ENCODE measurements around the gene NXT1. TPM values are rescaled to one million over a fixed set of nuclear protein-coding genes. Genes with fewer than 3 reads are reported as not detected.
A peak's percentile ranks its signal among the peaks of the same experiment; 100 is the strongest.

Gene NXT1
- total RNA-seq, 6 experiments from 2014 or later, result 3.8 to 11.2 (median 6.1) TPM

DNA sequence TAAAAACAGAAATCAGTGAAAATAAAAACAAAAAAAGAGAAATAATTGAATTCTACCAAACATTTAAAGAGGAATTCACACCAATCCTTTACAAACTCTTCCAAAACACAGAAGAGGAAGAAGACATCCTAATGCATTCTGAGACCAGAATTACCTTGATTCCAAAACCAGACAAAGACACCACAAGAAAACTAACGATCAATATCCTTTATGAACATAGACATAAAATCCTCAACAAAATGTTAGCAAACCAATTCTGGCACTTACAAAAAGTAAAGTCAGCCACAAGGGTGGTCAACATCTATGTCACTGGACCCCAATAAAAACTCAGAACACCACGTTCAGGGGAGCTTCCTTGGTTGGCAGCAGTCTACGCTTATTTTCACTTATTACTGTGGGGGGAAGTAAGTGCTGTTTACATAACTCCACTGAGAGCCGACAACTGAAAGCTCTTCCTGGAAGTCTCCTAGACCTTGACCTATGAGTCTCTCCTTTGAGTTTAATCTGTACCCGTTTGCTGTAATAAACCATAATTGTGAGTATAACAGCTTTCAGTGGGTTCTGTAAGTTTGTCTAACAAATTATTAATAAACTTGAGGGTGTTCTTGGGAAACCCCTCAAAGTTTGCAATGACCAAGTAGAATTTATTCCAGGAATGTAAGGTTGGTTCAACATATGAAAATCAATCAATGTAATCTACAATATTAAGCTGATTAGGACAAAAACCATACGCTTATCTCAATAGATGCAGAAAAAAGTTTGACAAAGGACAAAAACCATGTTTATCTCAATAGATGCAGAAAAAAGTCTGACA, 35.9 kb downstream of the NXT1 start:
- no peaks in the 10 kb centered on the region for H3K27me3 ChIP-seq
- no peak for DNase-seq
- no peak overlapping the region for H3K27ac ChIP-seq
- TF ChIP-seq POLR2A (IDR thresholded peaks at IDR 0.05), result no peak
- TF ChIP-seq, protein P1, sequence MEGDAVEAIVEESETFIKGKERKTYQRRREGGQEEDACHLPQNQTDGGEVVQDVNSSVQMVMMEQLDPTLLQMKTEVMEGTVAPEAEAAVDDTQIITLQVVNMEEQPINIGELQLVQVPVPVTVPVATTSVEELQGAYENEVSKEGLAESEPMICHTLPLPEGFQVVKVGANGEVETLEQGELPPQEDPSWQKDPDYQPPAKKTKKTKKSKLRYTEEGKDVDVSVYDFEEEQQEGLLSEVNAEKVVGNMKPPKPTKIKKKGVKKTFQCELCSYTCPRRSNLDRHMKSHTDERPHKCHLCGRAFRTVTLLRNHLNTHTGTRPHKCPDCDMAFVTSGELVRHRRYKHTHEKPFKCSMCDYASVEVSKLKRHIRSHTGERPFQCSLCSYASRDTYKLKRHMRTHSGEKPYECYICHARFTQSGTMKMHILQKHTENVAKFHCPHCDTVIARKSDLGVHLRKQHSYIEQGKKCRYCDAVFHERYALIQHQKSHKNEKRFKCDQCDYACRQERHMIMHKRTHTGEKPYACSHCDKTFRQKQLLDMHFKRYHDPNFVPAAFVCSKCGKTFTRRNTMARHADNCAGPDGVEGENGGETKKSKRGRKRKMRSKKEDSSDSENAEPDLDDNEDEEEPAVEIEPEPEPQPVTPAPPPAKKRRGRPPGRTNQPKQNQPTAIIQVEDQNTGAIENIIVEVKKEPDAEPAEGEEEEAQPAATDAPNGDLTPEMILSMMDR (IDR thresholded peaks at IDR 0.05), result no peak
- peak; percentile 70 to 90 (median 75) for ATAC-seq
- peaks cover 0 to 6% (median 2%) of the 10 kb centered on the region in 4 donors for H3K36me3 ChIP-seq
- 50% methylated on average over 5 of the region's 6 CpGs for WGBS (ENCODE audit: insufficient coverage, low coverage, low lambda C conversion rate, missing lambda C conversion rate)
- H3K9me3 ChIP-seq, result no peaks in the 10 kb centered on the region
- H3K4me3 ChIP-seq, result no peak overlapping the region
- H3K4me1 ChIP-seq, result peaks cover 0 to 15% (median 0%) of the 10 kb centered on the region in 4 donors
- intact Hi-C loops (cut with DNase I), result no loop called here

GRCh38 chr20:23387118-23387443, 36.5 kb downstream of the NXT1 start:
- H3K27ac ChIP-seq, result no peak overlapping the region
- intact Hi-C loops (cut with DNase I), result no loop called here
- no peak for TF ChIP-seq POLR2A (IDR thresholded peaks at IDR 0.05)
- TF ChIP-seq, protein P1 (IDR thresholded peaks at IDR 0.05), result no peak
- H3K27me3 ChIP-seq, result no peaks in the 10 kb centered on the region
- H3K9me3 ChIP-seq, result no peaks in the 10 kb centered on the region
- WGBS (ENCODE audit: insufficient coverage, low coverage, low lambda C conversion rate, missing lambda C conversion rate), result 90% methylated on average over 3 of the region's 3 CpGs
- H3K36me3 ChIP-seq, result peaks cover 0 to 8% (median 3%) of the 10 kb centered on the region in 4 donors
- no peak for ATAC-seq
- H3K4me3 ChIP-seq, result no peak overlapping the region
- H3K4me1 ChIP-seq, result peaks cover 0 to 15% (median 0%) of the 10 kb centered on the region in 4 donors
- no peak for DNase-seq

- Histone ChIP-seq H3K4me3 (no peak overlapping the region), H3K9me3 (no peaks in the 10 kb centered on the region), H3K4me1 (peaks cover 0 to 15% (median 0%) of the 10 kb centered on the region in 4 donors), H3K36me3 (peaks cover 0 to 25% (median 7%) of the 10 kb centered on the region in 4 donors), H3K27ac (no peak overlapping the region), H3K27me3 (no peaks in the 10 kb centered on the region)
- ATAC-seq, result no peak
- WGBS (ENCODE audit: insufficient coverage, low coverage, low lambda C conversion rate, missing lambda C conversion rate), result 80% methylated on average over 1 of the region's 1 CpG
- no peak for DNase-seq
- intact Hi-C loops (cut with DNase I), result no loop called here
- TF ChIP-seq, protein P1 (IDR thresholded peaks at IDR 0.05), result no peak
- TF ChIP-seq POLR2A (IDR thresholded peaks at IDR 0.05), result no peak
These were observed 39.6 kb downstream of the NXT1 start for GRCh38 chr20:23390091-23390774.

DNA sequence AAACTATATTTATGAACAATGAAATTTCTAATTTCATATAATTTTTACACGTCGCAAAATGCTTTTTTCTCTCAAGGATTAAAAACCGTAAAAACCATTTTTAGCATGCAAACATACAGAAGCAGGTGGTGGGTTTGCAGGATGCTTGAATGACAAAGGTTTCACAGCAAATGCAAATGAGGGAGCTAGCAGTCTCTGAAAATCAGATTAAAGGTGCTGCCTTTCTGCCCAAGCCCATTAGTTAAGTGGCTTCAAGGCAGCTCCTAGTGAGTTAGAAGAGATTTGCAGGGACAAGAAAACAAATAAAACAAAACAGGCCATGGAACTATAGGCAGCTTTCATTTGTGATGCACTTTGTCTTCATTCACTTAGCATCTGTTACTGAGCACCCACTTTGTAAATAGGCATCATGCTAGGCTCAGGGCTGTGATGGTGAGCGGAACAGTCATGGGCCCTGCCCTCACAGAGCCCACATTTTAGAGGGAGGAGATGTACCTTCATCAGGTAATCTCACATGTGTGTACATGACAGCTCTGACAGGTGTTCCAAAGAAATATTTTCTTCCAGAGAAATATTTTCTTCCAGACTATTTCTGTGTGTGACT, 41.2 kb downstream of the NXT1 start:
- intact Hi-C loops (cut with DNase I), result no loop called here
- no peak overlapping the region for H3K4me3 ChIP-seq
- H3K4me1 ChIP-seq, result peaks cover 0 to 8% (median 0%) of the 10 kb centered on the region in 4 donors
- WGBS (ENCODE audit: insufficient coverage, low coverage, low lambda C conversion rate, missing lambda C conversion rate), result 92% methylated on average over 4 of the region's 4 CpGs
- H3K9me3 ChIP-seq, result no peaks in the 10 kb centered on the region
- H3K27me3 ChIP-seq, result no peaks in the 10 kb centered on the region
- no peak for TF ChIP-seq POLR2A (IDR thresholded peaks at IDR 0.05)
- TF ChIP-seq, protein P1 (IDR thresholded peaks at IDR 0.05), result no peak
- H3K36me3 ChIP-seq, result peaks cover 0 to 25% (median 6%) of the 10 kb centered on the region in 4 donors
- ATAC-seq (no peak), DNase-seq (no peak)
- H3K27ac ChIP-seq, result no peak overlapping the region
